ENCODE results near the gene DCAF7.

GRCh38 chr17:63613663-63614062 is 63.4 kb downstream of the DCAF7 start:
- TF ChIP-seq POLR2AphosphoS5 (IDR thresholded peaks at IDR 0.05; ENCODE audit: low read depth, low read length) = no peak
- TF ChIP-seq, protein P1, sequence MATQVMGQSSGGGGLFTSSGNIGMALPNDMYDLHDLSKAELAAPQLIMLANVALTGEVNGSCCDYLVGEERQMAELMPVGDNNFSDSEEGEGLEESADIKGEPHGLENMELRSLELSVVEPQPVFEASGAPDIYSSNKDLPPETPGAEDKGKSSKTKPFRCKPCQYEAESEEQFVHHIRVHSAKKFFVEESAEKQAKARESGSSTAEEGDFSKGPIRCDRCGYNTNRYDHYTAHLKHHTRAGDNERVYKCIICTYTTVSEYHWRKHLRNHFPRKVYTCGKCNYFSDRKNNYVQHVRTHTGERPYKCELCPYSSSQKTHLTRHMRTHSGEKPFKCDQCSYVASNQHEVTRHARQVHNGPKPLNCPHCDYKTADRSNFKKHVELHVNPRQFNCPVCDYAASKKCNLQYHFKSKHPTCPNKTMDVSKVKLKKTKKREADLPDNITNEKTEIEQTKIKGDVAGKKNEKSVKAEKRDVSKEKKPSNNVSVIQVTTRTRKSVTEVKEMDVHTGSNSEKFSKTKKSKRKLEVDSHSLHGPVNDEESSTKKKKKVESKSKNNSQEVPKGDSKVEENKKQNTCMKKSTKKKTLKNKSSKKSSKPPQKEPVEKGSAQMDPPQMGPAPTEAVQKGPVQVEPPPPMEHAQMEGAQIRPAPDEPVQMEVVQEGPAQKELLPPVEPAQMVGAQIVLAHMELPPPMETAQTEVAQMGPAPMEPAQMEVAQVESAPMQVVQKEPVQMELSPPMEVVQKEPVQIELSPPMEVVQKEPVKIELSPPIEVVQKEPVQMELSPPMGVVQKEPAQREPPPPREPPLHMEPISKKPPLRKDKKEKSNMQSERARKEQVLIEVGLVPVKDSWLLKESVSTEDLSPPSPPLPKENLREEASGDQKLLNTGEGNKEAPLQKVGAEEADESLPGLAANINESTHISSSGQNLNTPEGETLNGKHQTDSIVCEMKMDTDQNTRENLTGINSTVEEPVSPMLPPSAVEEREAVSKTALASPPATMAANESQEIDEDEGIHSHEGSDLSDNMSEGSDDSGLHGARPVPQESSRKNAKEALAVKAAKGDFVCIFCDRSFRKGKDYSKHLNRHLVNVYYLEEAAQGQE (IDR thresholded peaks at IDR 0.05; ENCODE audit: insufficient read depth in 1 of 2, low read depth in 2 of 2, low read length in 2 of 2) = no peak

Measured in PFSK-1 (cell line).